GM19452 (cell line): ENCODE measurements around the gene PRMT5.
A peak's percentile ranks its signal among the peaks of the same experiment; 100 is the strongest.
"Not testable (repeated sequence)": the region's sequence is repeated elsewhere in the genome, so short reads cannot be mapped to it uniquely, and the experiment has no call there.

ENCODE experiments used
- ATAC-seq: cut with Tn5 transposase; IDR thresholded peaks from one replicate; pipeline ENCODE4 v1.9.1; 2021; ENCODE audit not compliant: unreplicated experiment

Gene PRMT5

DNA sequence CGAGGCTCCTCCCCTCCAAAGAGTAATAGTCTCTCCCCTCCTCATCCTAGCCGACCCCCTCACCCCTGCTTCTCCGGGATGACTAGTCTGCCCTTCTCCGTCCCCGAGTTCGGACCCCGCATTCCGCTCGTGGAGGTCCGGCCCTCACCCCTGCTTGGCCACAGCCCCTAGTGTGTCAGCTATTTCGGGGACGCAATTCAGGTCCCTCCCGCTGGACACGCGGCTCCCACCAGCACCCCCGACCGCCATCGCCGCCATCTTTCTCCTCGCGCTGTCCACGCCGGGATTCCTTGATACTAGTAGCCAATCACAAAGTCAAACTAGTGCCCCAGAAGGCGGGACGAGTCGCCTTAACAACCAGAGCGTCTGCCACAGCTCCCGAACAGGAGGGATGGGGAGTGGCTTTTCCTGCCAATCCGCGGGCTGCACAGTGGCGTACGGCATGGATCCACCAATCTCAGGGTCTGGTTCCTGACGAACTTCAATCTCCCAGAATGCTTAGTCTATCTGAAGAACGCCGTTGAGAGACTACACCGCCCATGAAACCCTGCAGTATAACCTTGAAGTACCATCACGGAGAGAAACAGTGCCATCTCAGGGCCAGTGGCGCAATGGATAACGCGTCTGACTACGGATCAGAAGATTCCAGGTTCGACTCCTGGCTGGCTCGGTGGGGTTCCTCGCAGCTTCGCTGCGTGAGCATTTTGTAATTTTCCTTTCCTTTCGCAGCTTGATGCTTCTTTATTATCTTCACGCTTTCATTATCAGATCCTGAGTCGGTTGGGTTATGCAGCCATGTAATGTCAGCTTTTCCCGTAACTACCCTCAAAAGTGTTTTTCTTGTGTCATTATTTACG, at the start of gene PRMT5:
TSS of gene PRMT5 (minus strand) at position 273 of the 857 bp plus-strand sequence. CDS start at position 258, 15 bp downstream.
- peak; percentile 91 for ATAC-seq

DNA sequence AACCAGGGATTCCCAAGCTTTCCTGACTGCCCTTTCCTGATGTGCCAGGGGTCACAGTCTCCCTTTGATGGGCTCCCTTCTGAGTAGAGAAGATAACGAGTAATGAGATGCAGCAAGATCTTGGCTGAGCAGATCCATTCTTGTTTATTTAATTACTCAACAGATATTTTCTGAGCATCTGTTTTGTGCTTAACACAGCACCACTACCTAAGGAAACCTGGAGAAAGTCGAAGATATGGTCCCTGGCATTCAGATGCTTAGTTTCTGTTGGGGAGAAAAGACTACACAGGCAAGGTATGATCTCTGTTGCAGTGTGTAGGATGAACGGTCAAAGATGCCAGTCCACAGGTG, 49.3 kb upstream of the PRMT5 start:
- ATAC-seq, result no peak

DNA sequence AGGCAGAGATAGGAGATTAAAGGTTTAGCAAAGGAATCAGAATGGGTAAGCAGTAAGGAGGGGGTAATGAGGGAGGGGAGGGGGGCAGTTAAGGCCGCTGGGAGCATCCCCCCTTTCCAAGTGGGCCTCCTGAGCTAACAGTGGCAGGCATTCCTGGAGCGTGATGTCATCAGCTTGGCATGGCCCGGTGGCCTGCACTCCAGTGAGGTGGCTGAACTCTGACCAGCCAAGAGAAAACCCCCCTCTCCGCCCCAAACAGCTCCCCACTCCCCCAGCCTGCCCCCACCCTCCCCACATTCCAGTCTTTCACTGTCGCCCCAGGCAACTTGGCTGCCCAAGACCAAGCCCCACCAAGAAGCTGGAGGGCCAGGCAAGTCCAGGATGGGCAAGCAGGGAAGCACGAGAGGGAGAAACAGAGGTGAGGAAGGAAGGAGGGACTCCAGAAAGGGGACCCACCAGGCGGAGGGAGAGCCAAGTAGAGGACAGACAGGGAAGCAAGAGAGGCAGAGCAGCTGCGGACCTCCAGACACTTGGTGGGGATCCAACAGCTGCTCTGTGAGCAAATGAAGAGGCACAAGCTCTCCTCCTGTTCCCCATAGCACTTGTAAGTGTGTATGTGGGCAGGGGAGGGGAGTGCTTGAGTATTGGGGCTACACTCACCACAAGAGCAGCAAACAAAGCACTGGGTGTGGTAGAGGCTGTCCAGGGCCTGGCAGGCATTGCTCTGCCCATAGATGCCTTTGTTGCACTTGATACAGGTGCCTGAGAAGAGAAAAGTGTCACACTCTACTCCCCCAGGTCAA, 48.7 kb upstream of the PRMT5 start:
- ATAC-seq, result no peak

DNA sequence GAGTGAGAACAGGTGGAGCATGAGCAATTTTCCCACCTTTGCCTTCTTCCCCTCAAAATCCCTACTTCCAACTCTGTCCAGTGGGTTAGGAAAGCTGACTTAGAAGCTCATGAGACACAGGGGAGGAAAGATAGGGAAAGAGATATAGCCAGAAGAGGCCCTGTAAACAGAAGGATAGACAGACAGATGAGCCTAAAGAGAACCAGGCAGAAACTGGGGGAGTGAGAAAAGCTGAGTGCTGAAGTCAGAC, 48.2 kb upstream of the PRMT5 start:
- ATAC-seq, result no peak

DNA sequence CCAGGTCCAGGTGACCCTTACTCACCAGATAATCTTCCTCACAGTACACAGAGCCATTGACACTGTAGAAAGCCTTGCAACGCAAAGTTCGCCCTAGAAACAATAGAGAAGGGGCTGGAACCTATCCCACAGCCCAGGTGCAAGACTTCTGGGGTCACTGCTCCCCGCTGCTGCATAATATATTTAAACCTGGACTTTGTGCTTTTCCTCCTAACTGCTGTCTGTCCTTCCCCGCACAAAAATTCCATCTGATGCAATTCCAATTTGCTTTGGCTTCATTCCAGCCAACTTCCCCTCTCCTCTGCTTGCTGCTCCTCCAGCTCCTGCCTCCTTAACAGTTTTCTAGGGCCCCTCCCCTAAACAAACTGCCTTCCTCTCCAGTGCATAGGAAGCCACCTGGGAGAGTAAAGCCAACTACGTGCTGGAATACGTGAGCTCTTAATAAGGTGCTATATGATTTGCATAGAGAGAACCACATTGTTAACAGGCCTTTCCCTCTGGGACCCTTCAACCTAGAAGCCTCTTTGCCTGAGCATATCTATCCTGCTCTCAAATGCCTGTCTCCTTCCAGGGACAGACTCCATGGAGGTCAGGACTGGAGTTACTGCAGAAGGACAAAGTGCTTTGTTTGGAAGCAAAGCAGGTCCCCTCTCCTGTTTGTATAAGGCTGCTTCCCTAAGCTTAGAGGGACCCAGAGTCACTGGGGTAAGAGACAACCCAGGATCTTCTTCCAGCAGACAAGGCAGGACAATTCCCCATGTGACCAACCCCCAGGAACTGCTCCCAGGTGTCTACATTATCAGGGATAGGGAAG, 47.7 kb upstream of the PRMT5 start:
- ATAC-seq, result no peak

DNA sequence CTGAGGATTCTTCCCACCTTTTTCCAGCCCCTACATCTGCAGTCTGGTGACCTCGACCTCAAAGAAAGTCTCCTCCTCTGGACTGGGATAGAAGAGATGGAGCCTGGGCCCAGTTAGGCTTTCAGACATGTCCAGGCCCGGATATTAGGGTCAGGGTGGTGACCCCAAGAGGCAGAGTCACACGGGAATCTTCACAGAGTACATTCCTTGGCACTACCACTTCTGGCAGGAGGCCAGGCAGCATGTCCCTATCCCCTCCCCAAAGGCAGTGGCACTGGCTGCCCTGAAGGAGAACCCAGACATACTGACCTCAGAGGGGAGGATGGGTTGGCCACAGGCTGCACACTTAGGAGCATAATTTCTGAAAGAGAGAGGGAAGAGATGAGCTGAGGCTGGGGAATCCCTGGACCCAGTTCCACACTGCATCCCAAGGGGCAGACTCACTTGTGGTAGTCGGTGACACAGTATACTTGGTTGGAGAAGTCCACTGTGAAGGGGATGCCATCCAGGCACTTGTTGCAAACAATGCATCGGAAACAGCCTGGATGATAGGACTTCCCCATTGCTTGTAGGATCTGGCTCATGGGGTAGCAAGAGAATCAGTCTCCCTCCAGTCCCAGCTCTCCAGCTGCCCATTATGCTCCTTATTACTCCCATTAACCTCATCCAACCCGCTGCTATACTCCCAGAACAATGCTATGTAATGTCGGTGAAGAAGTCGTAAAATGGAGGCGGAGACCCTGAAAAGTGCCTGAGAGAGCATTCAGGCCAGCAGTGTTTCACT, 45.5 kb upstream of the PRMT5 start:
- ATAC-seq, result no peak

DNA sequence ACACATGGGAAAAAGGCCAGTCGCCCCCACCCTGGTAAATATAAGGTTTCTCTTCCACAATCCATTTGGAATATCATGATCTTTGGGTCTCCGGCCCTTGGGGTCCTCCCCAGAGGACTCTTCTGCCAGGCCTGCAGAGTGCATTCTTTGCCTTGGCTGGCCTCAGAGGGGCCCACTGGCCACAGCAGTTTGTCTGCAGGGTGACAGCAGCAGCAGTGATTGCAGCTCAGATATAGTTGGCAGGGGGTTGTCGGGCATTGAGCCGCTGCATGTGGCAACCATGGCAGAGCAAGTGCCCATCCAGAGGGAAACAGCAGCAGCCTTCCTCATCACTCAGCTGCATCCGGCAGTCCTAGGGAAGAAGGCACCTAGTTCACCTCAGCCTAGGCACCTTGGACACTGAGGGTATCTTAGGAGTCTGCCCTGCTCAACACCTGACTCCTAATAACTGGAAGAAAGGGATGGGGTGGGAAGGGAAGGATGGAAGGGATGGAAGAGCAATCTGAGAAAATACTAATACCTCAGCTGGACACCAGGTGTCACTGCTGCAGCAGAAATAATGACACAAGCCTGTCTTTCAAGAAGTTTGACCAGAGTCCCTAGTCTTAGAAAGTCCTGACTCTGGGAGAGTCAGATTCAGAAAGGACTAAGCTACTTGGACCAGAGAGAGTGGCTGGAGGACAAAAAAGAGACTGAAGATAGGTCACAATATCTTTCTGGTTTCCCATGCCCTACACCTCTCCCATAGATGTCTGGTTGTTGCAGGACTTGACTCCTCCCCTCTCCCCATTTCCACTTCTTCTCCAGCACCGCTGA, 44.2 kb upstream of the PRMT5 start:
- no peak for ATAC-seq

DNA sequence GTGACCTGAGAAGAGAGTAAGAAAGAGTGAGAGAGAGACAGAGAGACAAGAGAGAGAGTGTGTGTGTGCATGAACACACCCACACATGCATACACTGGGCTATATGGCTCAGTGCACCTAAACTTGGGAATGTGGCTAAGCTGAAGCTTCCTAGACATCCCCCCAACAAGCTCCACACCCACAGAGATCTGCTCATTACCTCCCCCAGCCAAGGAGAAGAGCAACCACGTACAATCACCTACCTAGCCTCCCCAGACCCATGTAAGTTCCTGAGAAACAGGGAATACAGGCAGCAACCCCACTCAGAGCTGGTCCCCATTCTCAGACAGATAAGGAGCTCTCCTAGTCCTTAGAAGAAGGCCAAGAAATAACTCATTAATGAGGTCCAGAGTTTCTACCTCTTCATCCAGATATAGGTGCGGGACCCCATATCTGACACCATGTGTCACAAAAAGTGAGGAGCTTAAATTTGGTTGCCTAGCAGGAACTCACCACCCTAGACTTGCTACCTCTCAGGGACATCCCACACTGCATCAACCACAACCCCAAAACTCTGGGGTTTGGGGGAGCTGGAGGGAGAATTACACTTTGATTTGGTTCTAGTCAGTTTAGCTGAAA, 43.2 kb upstream of the PRMT5 start:
- ATAC-seq, result no peak

DNA sequence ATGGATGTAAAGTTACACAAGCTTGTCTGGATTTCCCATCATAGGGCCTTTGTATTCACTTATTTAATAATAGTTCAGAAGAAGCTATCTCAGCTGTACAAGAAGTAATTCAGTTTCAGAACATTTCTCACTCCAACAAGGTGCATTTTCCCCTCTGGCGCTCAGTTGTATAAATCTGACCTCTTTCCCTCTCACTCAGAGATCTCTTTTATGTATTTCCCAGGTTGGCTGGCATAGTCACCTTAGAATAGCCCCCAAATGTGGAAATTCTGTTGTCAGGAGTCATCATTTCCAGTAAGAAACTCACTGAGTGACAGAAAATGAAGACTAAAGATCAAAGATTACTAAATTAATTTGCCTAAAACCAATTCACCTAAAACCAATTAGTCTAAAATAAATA, 42.0 kb upstream of the PRMT5 start:
- ATAC-seq, result no peak

DNA sequence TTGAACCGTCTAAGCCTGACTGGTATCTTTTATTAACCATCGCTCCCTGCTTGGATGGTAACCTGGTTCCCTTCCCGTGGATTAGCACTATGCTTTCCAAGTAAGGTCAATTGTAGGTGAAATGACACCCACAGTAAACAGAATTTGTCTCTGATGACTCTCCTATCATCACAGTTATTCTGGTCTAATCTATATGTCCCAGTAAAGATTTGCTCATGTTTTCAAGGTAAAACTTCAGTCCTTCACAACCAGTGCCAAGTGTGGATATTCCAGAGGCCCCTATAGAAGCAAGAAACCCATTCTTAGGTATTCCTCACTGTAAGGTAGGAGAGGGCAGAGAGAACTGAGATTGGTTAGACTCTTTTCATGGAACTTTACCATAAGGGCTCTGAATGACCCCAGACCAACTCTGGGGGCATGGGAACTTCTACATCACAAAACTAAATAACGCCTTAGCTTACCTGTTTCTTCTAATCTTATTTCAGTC, 37.6 kb upstream of the PRMT5 start:
- ATAC-seq, result no peak

DNA sequence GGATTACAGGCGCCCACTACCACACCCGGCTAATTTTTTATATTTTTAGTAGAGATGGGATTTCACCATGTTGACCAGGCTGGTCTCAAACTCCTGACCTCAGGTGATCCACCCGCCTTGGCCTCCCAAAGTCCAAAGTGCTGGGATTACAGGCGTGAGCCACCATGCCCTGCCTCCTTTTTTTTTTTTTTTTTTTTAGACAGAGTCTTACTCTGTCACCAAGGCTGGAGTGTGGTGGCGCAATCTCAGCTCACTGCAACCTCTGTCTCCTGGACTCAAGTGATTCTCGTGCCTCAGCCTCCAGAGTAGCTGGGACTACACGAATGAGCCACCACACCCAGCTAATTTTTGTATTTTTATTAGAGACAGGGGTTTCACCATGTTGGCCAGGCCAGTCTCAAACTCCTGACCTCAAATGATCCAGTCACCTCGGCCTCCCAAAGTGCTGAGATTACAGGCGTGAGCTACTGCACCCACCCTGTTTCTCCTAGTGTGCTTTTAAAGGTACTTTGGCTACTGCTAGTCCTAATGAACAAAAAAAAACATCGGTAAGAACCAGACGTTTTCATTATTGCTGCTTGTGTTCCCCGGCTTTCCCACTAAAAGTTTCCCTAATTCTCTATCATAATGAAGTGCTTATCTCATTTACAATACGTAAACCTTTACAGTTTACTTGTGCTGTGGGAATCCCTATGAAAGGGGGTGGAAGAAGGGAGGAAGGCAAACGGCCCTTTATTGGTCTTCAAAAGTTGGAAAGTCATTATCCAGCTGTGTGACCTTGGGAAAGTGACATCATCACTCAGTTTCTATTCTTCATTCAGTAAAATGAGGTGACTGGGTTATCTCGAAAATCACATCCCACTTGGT, 37.0 kb upstream of the PRMT5 start:
- ATAC-seq, result not testable (repeated sequence)

DNA sequence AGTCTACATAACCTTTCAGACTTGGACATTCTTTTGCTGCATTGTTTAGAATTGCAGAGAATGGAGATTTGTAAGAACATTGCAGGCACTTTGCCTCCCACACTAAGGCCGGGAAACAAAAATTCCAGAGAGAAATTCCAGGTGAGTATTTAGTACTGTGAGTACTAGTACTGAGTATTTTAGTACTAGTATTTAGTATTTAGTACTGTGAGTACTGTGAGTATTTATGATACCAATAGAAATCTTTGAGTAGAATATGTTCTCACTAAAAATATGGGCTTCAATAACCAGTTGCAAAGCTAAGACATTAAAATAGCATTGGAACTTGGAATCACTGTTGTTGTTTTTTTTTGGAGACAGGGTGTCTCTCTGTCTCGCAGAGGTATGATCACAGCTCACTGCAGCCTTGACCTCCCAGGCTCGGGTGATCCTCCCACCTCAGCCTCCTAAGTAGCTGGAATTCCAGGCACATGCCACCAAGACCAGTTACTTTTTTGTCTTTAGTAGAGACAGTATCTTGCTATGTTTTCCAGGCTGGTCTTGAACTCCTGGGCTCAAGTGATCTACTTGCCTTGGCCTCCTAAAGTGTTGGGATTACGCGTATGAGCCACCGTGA, 33.0 kb upstream of the PRMT5 start:
- no peak for ATAC-seq

DNA sequence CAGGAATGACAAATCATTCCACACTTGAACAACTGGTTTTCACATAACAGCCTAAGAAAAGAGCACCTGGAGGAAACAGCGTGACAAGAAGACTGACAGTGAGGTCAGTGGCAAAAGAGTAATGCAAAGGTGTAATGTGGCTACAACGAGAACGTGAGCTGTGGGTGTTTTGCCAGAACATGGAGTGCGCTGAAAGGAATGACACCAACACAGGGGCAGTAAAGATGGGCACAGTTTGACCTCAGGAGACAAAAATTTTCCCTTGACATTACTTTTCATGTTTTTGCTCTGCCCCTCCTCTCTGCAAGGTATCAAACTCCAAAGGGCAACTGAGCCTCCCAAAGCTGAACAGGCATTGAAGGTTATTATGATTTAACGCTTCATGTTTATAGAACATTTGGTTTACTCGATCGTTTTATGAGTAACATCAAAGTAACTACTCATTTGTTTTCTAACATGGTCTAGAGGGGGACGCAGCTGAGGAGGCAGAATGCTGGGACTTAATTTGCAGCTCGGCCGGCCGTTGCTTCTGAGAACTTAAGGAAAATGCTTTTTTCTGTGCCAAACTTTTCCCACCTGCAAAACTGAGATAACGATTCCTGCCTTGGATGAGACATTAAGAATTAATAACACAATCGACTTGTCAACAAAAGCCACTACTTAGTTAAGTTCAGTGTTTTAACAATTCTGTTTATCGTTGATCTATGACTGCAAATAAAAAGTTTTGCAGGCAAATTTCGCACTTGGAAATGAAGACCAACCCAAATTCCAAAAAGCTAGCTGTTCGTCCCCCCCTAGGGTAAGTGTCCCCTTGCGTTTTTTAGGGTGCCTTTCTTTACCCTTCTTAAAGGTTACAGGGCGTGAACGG, 26.8 kb upstream of the PRMT5 start:
- ATAC-seq, result no peak

DNA sequence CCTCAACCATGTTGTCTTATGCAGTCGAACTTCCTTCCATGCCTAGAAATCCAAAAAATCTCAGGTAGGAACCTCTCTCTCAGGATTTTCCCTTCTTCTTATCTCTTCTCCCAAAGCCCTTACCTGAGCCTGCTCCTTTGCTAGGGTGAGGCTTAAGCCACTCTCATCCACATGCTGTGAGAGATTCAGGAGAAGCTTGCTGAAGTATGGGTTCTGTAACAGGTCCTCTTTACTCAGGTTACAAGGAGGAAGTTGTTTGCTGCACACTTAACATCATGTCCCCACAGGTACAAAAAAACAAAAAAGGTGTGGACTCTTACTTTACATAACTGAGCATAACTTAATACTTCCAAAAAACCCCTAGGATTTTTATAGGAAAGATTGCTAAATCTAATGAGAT, 23.2 kb upstream of the PRMT5 start:
- ATAC-seq, result no peak

DNA sequence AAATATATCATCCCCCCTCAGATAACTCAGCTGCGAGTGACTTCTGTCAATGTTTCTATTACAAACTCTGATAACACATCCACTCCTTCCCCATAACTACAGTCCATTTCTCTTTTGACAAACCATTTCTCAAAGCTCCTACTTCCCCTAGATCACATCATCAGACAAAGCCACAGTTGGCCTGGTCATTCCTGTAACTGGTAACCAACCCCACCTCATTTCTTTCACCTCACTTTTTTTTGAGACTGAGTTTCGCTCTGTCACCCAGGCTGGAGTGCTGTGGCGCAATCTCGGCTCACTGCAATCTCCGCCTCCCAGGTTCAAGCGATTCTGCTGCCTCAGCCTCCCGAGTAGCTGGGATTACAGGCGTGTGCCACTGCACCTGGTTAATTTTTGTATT, 22.6 kb upstream of the PRMT5 start:
- ATAC-seq, result not testable (repeated sequence)

DNA sequence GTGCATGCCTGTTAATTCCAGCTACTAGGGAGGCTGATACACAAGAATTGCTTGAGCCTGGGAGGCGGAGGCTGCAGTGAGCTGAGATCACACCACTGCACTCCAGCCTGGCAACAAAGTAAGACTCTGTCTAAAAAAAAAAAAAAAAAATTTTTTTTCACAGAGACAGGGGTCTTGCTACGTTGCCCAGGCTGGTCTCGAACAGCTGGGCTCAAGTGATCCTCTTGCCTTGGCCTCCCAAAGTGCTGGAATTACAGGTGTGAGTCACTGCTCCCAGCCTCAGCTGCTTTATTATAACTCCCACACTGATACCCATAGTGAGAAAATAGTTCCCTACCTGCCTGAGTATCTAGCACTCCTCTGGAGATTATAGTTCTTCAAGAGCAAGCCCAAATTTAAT, 16.5 kb upstream of the PRMT5 start:
- ATAC-seq, result no peak

DNA sequence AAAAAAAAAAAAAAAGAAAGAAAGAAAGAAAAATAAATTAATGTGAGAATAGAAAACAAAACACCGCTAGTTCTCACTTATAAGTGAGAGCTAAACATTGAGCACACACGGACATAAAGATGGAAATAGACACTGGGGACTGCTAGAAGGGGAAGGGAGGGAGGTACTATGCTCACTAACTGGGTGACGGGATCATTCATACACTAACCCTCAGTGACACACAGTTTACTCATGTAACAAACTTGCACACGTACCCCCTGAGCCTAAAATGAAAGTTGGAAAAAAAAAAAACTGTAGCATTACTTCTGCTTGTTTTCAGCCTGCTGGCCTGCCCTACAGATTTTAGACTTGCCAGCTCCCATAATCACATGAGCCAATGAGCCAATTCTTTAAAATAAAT, 10.5 kb upstream of the PRMT5 start:
- no peak for ATAC-seq
